A549 (cell line): ENCODE measurements around the gene ADAP1. TPM values are rescaled to one million over a fixed set of nuclear protein-coding genes. Genes with fewer than 3 reads are reported as not detected.

Experiments
- ATAC-seq, 2 experiments: fragments of 200-7000 bp in 1 of 2; fragments of >200 bp in 1 of 2; cut with Nextera tagmentation in 1 of 2; cut with Tn5 transposase in 1 of 2; 3 replicates each; pipeline versions ENCODE4 v1.8.0 to v1.9.1; 2018 to 2020; ENCODE audit warnings: mild to moderate bottlenecking in 1 of 2, moderate library complexity in 1 of 2
- CTCF ChIA-PET: fragments of 300-600 bp; sonication (Branson Sonifier 250); formaldehyde crosslinking; extraction: SDS; loops from one replicate; lab custom pipeline; 2021; ENCODE audit warnings: antibody characterized with exemption, inconsistent platforms; lab: Yijun Ruan, JAX
- POLR2A ChIA-PET: fragments of 350-600 bp; formaldehyde crosslinking; extraction: SDS; loops from one replicate; lab custom pipeline; 2021; ENCODE audit warnings: antibody characterized with exemption, inconsistent platforms; lab: Yijun Ruan, JAX
- DNase-seq, 2 experiments: peaks; one replicate each; pipeline versions ENCODE4 v3.0.0 to v3.0.0-alpha.2; 2011 to 2016; ENCODE audit warnings: low read depth in 1 of 2, low spot score in 1 of 2
- FAIRE-seq: peaks from 2 replicates; lab custom pipeline; 2011; peaks lifted over from hg19 to GRCh38; lab: Jason Lieb, UNC
- H3K27ac ChIP-seq, 2 experiments: fragments of >200 bp; sonication (Bioruptor Twin); formaldehyde crosslinking; 3 replicates each; pipeline ENCODE4 v1.5.1; 2016 to 2017
- H3K4me1 ChIP-seq: fragments of >200 bp; sonication (Bioruptor Twin); formaldehyde crosslinking; 3 replicates; pipeline ENCODE4 v1.6.1; 2016
- H3K4me2 ChIP-seq: fragments of >200 bp; sonication (Bioruptor Twin); formaldehyde crosslinking; 3 replicates; pipeline ENCODE4 v1.6.1; 2016
- H3K4me3 ChIP-seq: fragments of >200 bp; sonication (Bioruptor Twin); formaldehyde crosslinking; 3 replicates; pipeline ENCODE4 v1.5.1; 2016
- H3K9me3 ChIP-seq: fragments of >200 bp; sonication (Bioruptor Twin); formaldehyde crosslinking; 3 replicates; pipeline ENCODE4 v1.6.1; 2016
- CEBPB ChIP-seq, 2 experiments: fragments of >200 bp in 1 of 2; sonication (Bioruptor Twin) in 1 of 2; formaldehyde crosslinking in 1 of 2; IDR thresholded peaks; 2 replicates each; pipeline ENCODE4 v1.6.1; 2012 to 2016
- CHD4 ChIP-seq: fragments of 200-600 bp; sonication (generic); IDR thresholded peaks from 2 replicates; pipeline ENCODE4 v1.6.1; 2016; ENCODE audit warnings: antibody characterized with exemption, mild to moderate bottlenecking, borderline replicate concordance
- E2F6 ChIP-seq: IDR thresholded peaks from 2 replicates; pipeline ENCODE4 v1.6.1; 2012; ENCODE audit warnings: low read depth, borderline replicate concordance
- ESRRA ChIP-seq: fragments of 150-350 bp; IDR thresholded peaks from 2 replicates; pipeline ENCODE4 v1.6.1; 2014; ENCODE audit warnings: mild to moderate bottlenecking, low read length, borderline replicate concordance
- FOSL2 ChIP-seq, 2 experiments: fragments of 450-650 bp in 1 of 2; fragments of >200 bp in 1 of 2; sonication (Bioruptor Twin) in 1 of 2; formaldehyde crosslinking; IDR thresholded peaks; 2 replicates each; pipeline versions ENCODE4 v1.5.0 to v1.6.1; 2016 to 2020; ENCODE audit warnings: mild to moderate bottlenecking in 1 of 2, moderate library complexity in 1 of 2
- HDAC2 ChIP-seq: fragments of 200-600 bp; sonication (generic); IDR thresholded peaks from 2 replicates; pipeline ENCODE4 v1.6.1; 2016
- HOXA7 ChIP-seq: fragments of 250-450 bp; sonication (Bioruptor Pico); IDR thresholded peaks from 2 replicates; pipeline ENCODE4 v1.5.0; 2020; ENCODE audit warnings: mild to moderate bottlenecking, moderate library complexity
- JUNB ChIP-seq: fragments of >200 bp; sonication (Bioruptor Twin); formaldehyde crosslinking; IDR thresholded peaks from 2 replicates; pipeline ENCODE4 v1.6.1; 2016
- KDM1A ChIP-seq: fragments of 200-600 bp; sonication (generic); IDR thresholded peaks from 2 replicates; pipeline ENCODE4 v1.6.1; 2016; ENCODE audit warnings: low read depth, mild to moderate bottlenecking
- KDM5A ChIP-seq: fragments of 200-600 bp; sonication (generic); IDR thresholded peaks from 2 replicates; pipeline ENCODE4 v1.6.1; 2016; ENCODE audit warnings: antibody characterized with exemption, mild to moderate bottlenecking
- MAZ ChIP-seq: fragments of 150-350 bp; IDR thresholded peaks from 2 replicates; pipeline ENCODE4 v1.6.1; 2014; ENCODE audit warnings: antibody characterized with exemption, low read depth, low read length, borderline replicate concordance
- NFE2L2 ChIP-seq: fragments of 150-350 bp; conservative IDR thresholded peaks from 2 replicates; pipeline ENCODE4 v1.6.1; 2014; ENCODE audit warnings: low read length
- NR3C1 ChIP-seq: fragments of >200 bp; sonication (Bioruptor Twin); formaldehyde crosslinking; IDR thresholded peaks from 3 replicates; pipeline ENCODE4 v1.6.1; 2017
- POLR2A ChIP-seq: IDR thresholded peaks from 2 replicates; pipeline ENCODE4 v1.6.1; 2012; ENCODE audit warnings: mild to moderate bottlenecking, low read length
- RAD21 ChIP-seq, 2 experiments: fragments of >200 bp in 1 of 2; sonication (Bioruptor Twin) in 1 of 2; formaldehyde crosslinking in 1 of 2; IDR thresholded peaks in 1 of 2; conservative IDR thresholded peaks in 1 of 2; 2 replicates in 1 of 2; 3 replicates in 1 of 2; pipeline ENCODE4 v1.6.1; 2012 to 2018; ENCODE audit warnings: inconsistent platforms in 1 of 2
- RARB ChIP-seq: fragments of 250-450 bp; sonication (Bioruptor Pico); IDR thresholded peaks from 2 replicates; pipeline ENCODE4 v1.8.0; 2021; ENCODE audit warnings: mild to moderate bottlenecking, moderate library complexity
- RFX5 ChIP-seq: fragments of 450-650 bp; IDR thresholded peaks from 2 replicates; pipeline ENCODE4 v1.7.1; 2014; ENCODE audit warnings: antibody characterized with exemption, mild to moderate bottlenecking, moderate library complexity
- TP53 ChIP-seq: fragments of 250-450 bp; sonication (Bioruptor Pico); IDR thresholded peaks from 2 replicates; pipeline ENCODE4 v1.5.0; 2021; ENCODE audit warnings: mild to moderate bottlenecking, moderate library complexity
- ZC3H11A ChIP-seq: fragments of 450-650 bp; IDR thresholded peaks from 2 replicates; pipeline ENCODE4 v1.6.1; 2014; ENCODE audit warnings: antibody characterized with exemption, mild to moderate bottlenecking
- ZSCAN20 ChIP-seq: fragments of 250-450 bp; sonication (Bioruptor Pico); IDR thresholded peaks from 2 replicates; pipeline ENCODE4 v1.8.0; 2022; ENCODE audit warnings: mild to moderate bottlenecking, moderate library complexity
- WGBS: methylation state at CpG from one replicate; pipeline ENCODE4 v1.1.6; 2017; ENCODE audit errors: missing lambda C conversion rate; 5-methylcytosine and 5-hydroxymethylcytosine counted together
- polyA plus RNA-seq, 4 experiments: library from polyadenylated mRNA; depleted of rRNA in 3 of 4; stranded (reverse); fragments of >200 nt; fragmentation: RNase III in 1 of 4; extraction: RNeasy Plus Mini Kit Qiagen cat#74134 plus additional on column Dnase treatment in 1 of 4; gene quantifications; 2 replicates in 3 of 4; 3 replicates in 1 of 4; pipeline ENCODE4 v1.2.3, GENCODE V29; 2011 to 2017

The ADAP1 gene
- polyA plus RNA-seq, 2 of the 4 experiments (the other 2 are of a cell fraction): 1.7 to 2.5 TPM

DNA sequence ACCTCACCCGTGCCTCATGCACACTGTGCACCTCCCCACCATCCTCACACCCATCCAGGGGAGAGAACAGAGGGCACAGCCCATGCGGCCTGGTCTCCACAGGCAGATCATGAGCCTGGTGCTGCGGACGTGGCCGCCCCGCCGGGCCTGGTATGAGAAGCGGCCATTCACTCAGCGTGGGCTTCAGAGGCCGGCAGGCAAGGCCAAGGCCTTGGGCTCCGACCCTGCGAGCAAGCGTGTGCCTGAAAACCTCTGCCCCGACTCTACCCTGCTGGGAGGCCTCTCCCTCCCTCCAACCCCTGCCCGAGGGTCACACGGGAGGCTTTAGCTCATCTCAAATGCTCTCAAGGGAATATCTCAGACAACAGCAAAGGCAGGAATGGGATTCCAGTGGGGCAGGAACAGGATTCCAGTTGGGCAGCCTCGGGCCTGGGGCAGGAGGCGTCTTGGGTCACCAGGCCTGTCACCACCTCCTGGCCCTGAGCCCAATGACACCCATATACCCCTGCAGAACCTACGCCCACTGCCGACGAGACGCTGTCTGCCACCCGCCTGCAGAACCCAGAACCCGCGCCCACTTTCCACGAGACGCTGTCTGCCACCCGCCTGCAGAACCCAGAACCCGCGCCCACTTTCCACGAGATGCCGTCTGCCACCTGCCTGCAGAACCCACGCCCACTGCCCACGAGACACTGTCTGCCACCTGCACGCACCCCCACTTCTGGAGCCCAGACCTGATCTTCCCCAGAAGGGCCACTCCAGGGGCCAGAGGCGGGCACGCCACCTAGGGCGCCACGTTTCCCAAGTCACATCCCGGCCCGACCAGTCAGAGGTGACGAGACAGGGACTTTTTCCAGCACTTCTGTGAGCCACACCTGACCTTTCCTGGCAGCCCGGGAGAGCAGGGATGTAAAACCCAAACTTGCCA lies 38.9 kb downstream of the ADAP1 start:
- peaks cover 17% of the 10 kb centered on the region for H3K4me1 ChIP-seq
- TF ChIP-seq RAD21 (conservative IDR thresholded peaks at IDR 0.05 in 1 of 2, IDR thresholded peaks at IDR 0.05 in 1 of 2): no peak
- TF ChIP-seq JUNB: no peak
- TF ChIP-seq KDM1A: no peak
- TF ChIP-seq, all 56 proteins: peak for 0
- Histone ChIP-seq H3K4me3 (no peak overlapping the region), H3K9me3 (no peaks in the 10 kb centered on the region), H3K27ac (no peak overlapping the region), H3K4me2 (no peak overlapping the region)
- FAIRE-seq (no peak), ATAC-seq (no peak), DNase-seq (no peak)
- ChIA-PET CTCF (no interaction called here), POLR2A (no interaction called here)
- 84% methylated on average over 39 of the region's 43 CpGs for WGBS

GRCh38 chr7:914521-915194 lies 39.8 kb downstream of the ADAP1 start:
- H3K4me1 ChIP-seq: peaks cover 17% of the 10 kb centered on the region
- 86% methylated on average over 9 of the region's 16 CpGs for WGBS
- peak overlapping the region in 1 of 2 experiments; percentile 70; a peak in 3 of 6 replicates for H3K27ac ChIP-seq
- ChIA-PET POLR2A (no interaction called here), CTCF (interaction anchor here (1.0 to 1.6 kb wide), 3 partner anchors 8 to 279 kb away, joined by 3 to 4 read pairs (median 3); no protein-coding TSS in a partner anchor)
- no peak for FAIRE-seq
- no peak for TF ChIP-seq ESRRA
- TF ChIP-seq CEBPB (IDR thresholded peaks at IDR 0.05): no peak
- TF ChIP-seq HOXA7 (CRISPR knock-in tag): no peak
- no peak for TF ChIP-seq TP53
- TF ChIP-seq NR3C1: no peak
- TF ChIP-seq RAD21 (conservative IDR thresholded peaks at IDR 0.05 in 1 of 2, IDR thresholded peaks at IDR 0.05 in 1 of 2): no peak
- no peak for TF ChIP-seq RFX5
- no peak for TF ChIP-seq ZSCAN20
- TF ChIP-seq JUNB: no peak
- TF ChIP-seq NFE2L2: no peak
- no peak for TF ChIP-seq HDAC2
- TF ChIP-seq RARB (CRISPR knock-in tag): no peak
- TF ChIP-seq FOSL2 (IDR thresholded peaks at IDR 0.05): no peak
- TF ChIP-seq FOSL2 (CRISPR knock-in tag; IDR thresholded peaks at IDR 0.05): no peak
- TF ChIP-seq CHD4: no peak
- no peak for TF ChIP-seq MAZ
- no peak for TF ChIP-seq ZC3H11A
- TF ChIP-seq E2F6: no peak
- no peak for TF ChIP-seq POLR2A
- H3K4me2 ChIP-seq: 0 out of 3 replicates have a peak overlapping the region, but pooled peaks have one; percentile 30
- no peaks in the 10 kb centered on the region for H3K9me3 ChIP-seq
- no peak for DNase-seq
- ATAC-seq: peak; percentile 15 to 17; a peak in 3 of 6 replicates
- no peak overlapping the region for H3K4me3 ChIP-seq

GRCh38 chr7:913736-914520 lies 40.6 kb downstream of the ADAP1 start:
- Histone ChIP-seq H3K4me2 (0 out of 3 replicates have a peak overlapping the region, but pooled peaks have one; percentile 30), H3K4me3 (no peak overlapping the region), H3K4me1 (peaks cover 17% of the 10 kb centered on the region), H3K27ac (peak overlapping the region in 1 of 2 experiments; percentile 70; a peak in 3 of 6 replicates), H3K9me3 (no peaks in the 10 kb centered on the region)
- ChIA-PET CTCF (interaction anchor here (1.0 to 2.0 kb wide), 4 partner anchors 9 to 279 kb away, joined by 3 to 9 read pairs (median 4); no protein-coding TSS in a partner anchor), POLR2A (no interaction called here)
- ATAC-seq: peak in 1 of 2 experiments; percentile 42; a peak in 3 of 6 replicates
- no peak for DNase-seq
- no peak for FAIRE-seq
- 65% methylated on average over 17 of the region's 31 CpGs for WGBS
- no peak for TF ChIP-seq KDM5A
- TF ChIP-seq RAD21 (conservative IDR thresholded peaks at IDR 0.05 in 1 of 2, IDR thresholded peaks at IDR 0.05 in 1 of 2): peak in 1 of 2 experiments; percentile 46; a peak in 2 of 5 replicates
- TF ChIP-seq, all 56 proteins: peak for 1
